ENCODE measurements around the gene TMEM38B.
"Not testable (repeated sequence)": the region's sequence is repeated elsewhere in the genome, so short reads cannot be mapped to it uniquely, and the experiment has no call there.

TMEM38B gene

GRCh38 chr9:105722099-105722498 is 27.8 kb downstream of the TMEM38B start:
- no peak for DNase-seq (ENCODE audit: low spot score)

DNA sequence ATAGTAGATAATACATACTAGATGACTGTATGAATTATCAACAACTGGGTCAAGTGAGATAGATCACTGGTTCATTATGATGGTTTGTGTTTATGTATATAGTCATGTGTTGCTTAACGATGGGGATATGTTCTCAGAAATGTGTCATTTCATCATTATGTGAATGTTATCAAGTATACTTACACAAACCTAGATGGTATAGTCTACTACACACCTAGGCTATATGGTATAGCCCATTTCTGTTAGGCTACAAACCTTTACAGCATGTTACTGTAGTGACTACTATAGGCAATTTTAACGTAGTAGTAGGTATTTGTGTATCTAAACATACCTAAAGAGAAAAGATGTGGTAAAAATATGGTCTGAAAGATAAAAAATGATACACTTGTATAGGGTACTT is 31.0 kb downstream of the TMEM38B start:
- DNase-seq (ENCODE audit: low spot score), result no peak

GRCh38 chr9:105728230-105728629 is 33.9 kb downstream of the TMEM38B start:
- DNase-seq (ENCODE audit: low spot score), result not testable (repeated sequence)

- not testable (repeated sequence) for DNase-seq (ENCODE audit: low spot score)
Measured at GRCh38 chr9:105731420-105731819, 37.1 kb downstream of the TMEM38B start.

DNA sequence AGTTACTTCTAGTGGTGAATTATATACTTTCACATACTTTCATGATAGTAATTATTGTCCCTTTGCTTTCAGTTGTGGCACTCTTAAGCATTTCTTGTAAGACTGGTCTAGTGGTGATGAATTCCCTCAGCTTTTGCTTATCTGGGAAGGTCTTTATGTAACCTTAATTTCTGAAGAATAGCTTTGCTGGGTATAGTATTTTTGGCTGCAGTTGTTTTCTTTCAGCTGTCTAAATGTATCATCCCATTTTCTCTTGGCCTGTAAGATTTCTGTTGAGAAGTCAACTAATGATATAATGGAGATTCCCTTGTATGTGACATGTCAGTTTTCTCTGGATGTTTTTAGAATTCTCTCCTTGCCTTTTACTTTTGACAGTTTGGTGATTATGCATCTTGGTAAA is 41.0 kb downstream of the TMEM38B start:
- DNase-seq (ENCODE audit: low spot score), result no peak

- DNase-seq (ENCODE audit: low spot score), result no peak
Measured at GRCh38 chr9:105737205-105737604, 42.9 kb downstream of the TMEM38B start.

DNA sequence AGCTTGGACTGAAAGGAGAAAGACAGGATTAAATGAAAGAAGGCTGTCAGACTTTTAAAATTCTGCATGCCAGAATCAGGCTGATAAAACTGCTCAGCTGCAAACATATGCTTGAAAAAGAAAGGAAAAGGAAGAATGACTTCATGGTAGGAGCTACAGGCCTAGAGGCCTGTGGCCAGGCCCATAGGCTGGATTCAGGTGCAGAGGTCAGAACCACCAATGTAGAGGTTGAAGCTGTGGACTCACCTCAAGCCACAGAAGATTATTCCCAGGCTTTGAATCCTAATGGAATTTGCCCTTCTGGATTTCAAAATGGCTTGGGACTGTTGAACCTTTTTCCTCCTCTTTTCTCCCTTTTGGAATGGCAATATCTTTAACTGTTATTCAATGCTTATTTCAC is 47.7 kb downstream of the TMEM38B start:
- no peak for DNase-seq (ENCODE audit: low spot score)

GRCh38 chr9:105747325-105747724 is 53.0 kb downstream of the TMEM38B start:
- not testable (repeated sequence) for DNase-seq (ENCODE audit: low spot score)

GRCh38 chr9:105751761-105752160 is 57.4 kb downstream of the TMEM38B start:
- DNase-seq (ENCODE audit: low spot score), result no peak

DNA sequence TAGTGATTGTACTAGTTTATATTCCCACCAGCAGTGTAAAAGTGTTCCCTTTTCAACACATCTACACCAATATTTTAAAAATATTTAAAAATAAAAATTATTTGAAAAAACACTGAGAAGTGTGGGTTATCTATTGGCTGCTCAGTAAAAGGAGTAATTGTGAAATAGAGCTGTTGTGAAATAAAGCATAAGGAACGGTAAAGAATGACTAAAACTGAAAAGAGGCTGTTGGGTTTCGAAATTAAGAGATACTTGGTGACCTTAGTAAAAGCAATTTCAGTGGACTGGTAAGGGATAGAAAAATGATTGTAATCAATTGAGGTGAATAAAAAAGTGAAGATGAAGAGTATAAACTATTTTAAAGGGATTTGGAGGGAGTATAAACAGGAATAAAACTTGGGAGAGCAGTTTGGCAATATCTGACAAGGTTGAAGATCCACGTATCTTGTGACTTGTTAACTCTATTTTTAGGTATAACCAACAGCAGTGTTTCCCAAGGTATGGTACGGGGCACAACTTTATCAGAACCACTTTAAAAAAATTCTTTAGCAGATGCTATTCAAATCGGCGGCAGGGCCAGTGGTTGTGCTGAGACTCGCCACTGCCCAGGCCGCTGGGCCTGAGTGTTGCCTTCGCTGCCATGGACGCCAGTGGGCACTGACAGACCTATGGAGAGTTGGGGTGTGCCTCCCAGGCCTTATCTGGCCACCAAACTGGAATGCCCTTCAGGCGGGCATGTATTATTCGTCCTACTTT is 63.3 kb downstream of the TMEM38B start:
- no peak for DNase-seq (ENCODE audit: low spot score)

DNA sequence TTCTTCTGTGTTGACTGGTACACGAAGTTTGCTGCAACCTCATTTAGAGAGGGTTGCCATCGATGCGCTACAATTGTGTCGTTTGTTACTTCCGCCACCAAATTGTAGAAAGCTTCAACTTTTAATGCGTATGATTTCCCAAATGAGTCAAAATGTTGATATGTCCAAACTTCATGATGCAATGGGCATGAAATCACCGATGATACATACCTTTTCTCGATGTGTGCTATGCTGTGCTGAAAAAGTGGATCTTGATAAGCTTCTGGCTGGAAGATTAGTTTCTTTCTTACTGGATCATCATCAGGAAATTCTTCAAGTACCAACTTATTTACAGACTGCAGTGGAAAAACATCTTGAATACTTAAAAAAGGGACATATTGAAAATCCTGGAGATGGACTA is 65.7 kb downstream of the TMEM38B start:
- no peak for DNase-seq (ENCODE audit: low spot score)

DNA sequence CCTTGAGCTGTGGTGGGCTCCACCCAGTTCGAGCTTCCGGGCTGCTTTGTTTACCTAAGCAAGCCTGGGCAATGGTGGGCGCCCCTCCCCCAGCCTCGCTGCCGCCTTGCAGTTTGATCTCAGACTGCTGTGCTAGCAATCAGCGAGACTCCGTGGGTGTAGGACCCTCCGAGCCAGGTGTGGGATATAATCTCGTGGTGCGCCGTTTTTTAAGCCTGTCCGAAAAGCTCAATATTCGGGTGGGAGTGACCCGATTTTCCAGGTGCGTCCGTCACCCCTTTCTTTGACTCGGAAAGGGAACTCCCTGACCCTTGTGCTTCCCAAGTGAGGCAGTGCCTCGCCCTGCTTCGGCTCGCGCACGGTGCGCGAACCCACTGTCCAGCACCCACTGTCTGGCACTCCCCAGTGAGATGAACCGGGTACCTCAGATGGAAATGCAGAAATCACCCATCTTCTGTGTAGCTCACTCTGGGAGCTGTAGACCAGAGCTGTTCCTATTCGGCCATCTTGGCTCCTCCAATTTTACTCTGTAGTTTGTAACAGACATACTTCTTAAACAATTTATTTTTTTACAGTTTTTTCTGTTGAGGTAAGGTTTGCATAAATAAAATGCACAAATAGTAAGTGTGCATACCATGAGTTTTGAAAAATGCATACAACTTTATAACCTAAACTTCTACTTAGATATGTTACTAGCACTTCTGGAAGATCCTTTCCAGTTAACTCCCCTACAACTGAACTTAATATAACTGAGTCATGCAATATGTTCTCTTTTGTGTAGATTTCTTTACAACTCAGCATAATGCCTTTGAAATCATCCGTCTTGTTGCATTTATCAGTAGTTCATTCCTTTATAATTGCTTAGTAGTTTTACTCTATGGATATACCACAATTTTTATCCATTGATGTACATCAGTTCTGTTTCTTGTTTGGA is 88.5 kb downstream of the TMEM38B start:
- DNase-seq (ENCODE audit: low spot score), result not testable (repeated sequence)

DNA sequence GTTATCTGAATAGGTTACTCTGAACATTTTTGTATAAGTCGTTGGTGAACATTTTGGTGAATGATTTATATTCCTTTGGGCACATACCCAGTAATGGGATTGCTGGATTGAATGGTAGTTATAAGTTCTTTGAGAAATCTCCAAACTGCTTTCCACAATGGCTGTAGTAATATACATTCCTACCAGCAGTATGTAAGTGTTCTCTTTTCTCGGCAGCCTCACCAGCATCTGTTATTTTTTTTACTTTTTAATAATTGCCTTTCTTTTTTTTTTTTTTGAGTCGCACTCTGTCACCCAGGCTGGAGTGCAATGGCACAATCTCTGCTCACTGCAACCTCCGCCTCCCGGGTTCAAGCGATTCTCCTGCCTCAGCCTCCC is 89.1 kb downstream of the TMEM38B start:
- not testable (repeated sequence) for DNase-seq (ENCODE audit: low spot score)

GRCh38 chr9:105786796-105787195 is 92.5 kb downstream of the TMEM38B start:
- not testable (repeated sequence) for DNase-seq (ENCODE audit: low spot score)

DNA sequence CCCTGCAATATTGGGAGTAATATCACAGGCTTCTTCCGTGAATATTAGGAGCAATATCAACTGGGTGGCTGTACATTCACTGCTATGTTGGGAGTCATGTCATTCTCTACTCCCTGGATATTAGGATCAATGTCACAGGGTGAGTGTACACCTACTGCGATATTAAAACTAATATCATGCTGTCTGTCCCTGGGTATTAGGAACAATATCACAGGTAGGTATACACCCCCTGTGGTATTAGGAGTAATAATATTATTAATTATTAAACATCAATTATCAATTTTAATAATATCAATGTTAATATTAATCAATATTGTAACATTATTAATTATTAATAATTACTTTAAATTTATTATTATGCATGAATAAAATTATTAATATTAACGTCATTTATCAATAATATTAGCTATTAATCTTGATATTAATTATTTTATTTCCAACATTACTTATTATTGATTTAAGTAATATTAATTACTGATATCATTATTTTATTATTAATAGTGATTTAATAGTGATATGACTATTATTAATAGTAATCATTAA is 121.9 kb downstream of the TMEM38B start:
- DNase-seq (ENCODE audit: low spot score), result no peak

GRCh38 chr9:105816981-105817380 is 122.6 kb downstream of the TMEM38B start:
- no peak for DNase-seq (ENCODE audit: low spot score)

- DNase-seq (ENCODE audit: low spot score), result no peak
Measured at GRCh38 chr9:105818903-105819302, 124.6 kb downstream of the TMEM38B start.

GRCh38 chr9:105822814-105823213 is 128.5 kb downstream of the TMEM38B start:
- no peak for DNase-seq (ENCODE audit: low spot score)
